HepG2 (cell line): ENCODE measurements around the gene DIAPH3. TPM values are rescaled to one million over a fixed set of nuclear protein-coding genes. Genes with fewer than 3 reads are reported as not detected.

ENCODE experiments used
- ATAC-seq: fragments of 200-7000 bp; cut with Tn5 transposase; 3 replicates; pipeline ENCODE4 v1.9.1; 2020; ENCODE audit warnings: mild to moderate bottlenecking, moderate library complexity
- BruUV-seq: library from RNA; stranded (reverse); fragments of 400-500 nt; replicated peaks from 2 replicates; lab custom pipeline; 2021; lab: Mats Ljungman, UMichigan
- CTCF ChIA-PET: fragments of 300-600 bp; formaldehyde crosslinking; extraction: SDS; loops from one replicate; lab custom pipeline; 2021; ENCODE audit warnings: low total read pairs, inconsistent platforms, low intra/inter-chr PET ratio; lab: Yijun Ruan, JAX
- POLR2A ChIA-PET: fragments of 350-600 bp; sonication (Branson Sonifier 250); formaldehyde crosslinking; loops from one replicate; lab custom pipeline; 2020; ENCODE audit warnings: antibody characterized with exemption, inconsistent platforms; lab: Yijun Ruan, JAX
- DNase-seq: peaks from one replicate; pipeline ENCODE4 v3.0.0-alpha.2; 2015; ENCODE audit warnings: low spot score
- FAIRE-seq: peaks from 3 replicates; lab custom pipeline; 2011; peaks lifted over from hg19 to GRCh38; lab: Jason Lieb, UNC
- H2AFZ ChIP-seq: one replicate; pipeline ENCODE4 v1.6.1; 2011; ENCODE audit warnings: low read length, inconsistent platforms
- H3K27ac ChIP-seq: fragments of 300-600 bp; 3 replicates; pipeline ENCODE4 v1.8.0; 2011; ENCODE audit warnings: mixed run types, mild to moderate bottlenecking, mixed read lengths, low read length, inconsistent platforms; ENCODE audit not compliant: insufficient read depth; ENCODE audit errors: extremely low read length
- H3K27me3 ChIP-seq, 2 experiments: fragments of 200-600 bp in 1 of 2; 2 replicates in 1 of 2; 3 replicates in 1 of 2; pipeline versions ENCODE4 v1.6.0 to v1.8.0; 2011; ENCODE audit warnings: low read length in 2 of 2, mild to moderate bottlenecking in 2 of 2, moderate library complexity in 2 of 2, inconsistent platforms in 1 of 2; ENCODE audit not compliant: insufficient read depth in 2 of 2, control insufficient read depth in 1 of 2
- H3K36me3 ChIP-seq, 2 experiments: fragments of 200-600 bp in 1 of 2; replicated peaks in 1 of 2; 2 replicates in 1 of 2; 3 replicates in 1 of 2; pipeline versions ENCODE4 v1.5.1 to v1.8.0; 2011; ENCODE audit warnings: low read length in 2 of 2, inconsistent platforms in 1 of 2; ENCODE audit not compliant: insufficient read depth in 2 of 2, control insufficient read depth in 1 of 2
- H3K4me1 ChIP-seq: 2 replicates; pipeline ENCODE4 v1.5.1; 2012; ENCODE audit warnings: low read length, inconsistent platforms; ENCODE audit not compliant: insufficient read depth
- H3K4me2 ChIP-seq: 2 replicates; pipeline ENCODE4 v1.6.0; 2011; ENCODE audit warnings: low read depth, low read length, inconsistent platforms
- H3K4me3 ChIP-seq, 3 experiments: fragments of 200-600 bp in 1 of 3; sonication (generic), shearing (Covaris generic) in 1 of 3; replicated peaks in 1 of 3; 2 replicates each; pipeline ENCODE4 v1.5.1; 2011 to 2016; ENCODE audit warnings: low read length in 3 of 3, inconsistent platforms in 2 of 3, low read depth in 2 of 3, mild to moderate bottlenecking in 2 of 3, control low read depth in 1 of 3, mixed read lengths in 1 of 3; ENCODE audit not compliant: insufficient read depth in 1 of 3
- H3K79me2 ChIP-seq: one replicate; pipeline ENCODE4 v1.6.1; 2011; ENCODE audit warnings: low read length, inconsistent platforms; ENCODE audit not compliant: insufficient read depth
- H3K9ac ChIP-seq: 2 replicates; pipeline ENCODE4 v1.6.0; 2011; ENCODE audit warnings: mild to moderate bottlenecking, low read depth, low read length, inconsistent platforms; ENCODE audit not compliant: insufficient read depth
- H3K9me3 ChIP-seq: 2 replicates; pipeline ENCODE4 v1.5.1; 2012; ENCODE audit warnings: mild to moderate bottlenecking, low read length
- H4K20me1 ChIP-seq: 2 replicates; pipeline ENCODE4 v1.6.0; 2011; ENCODE audit warnings: inconsistent platforms, mild to moderate bottlenecking, low read length, moderate library complexity; ENCODE audit not compliant: insufficient read depth
- HMG20A ChIP-seq: IDR thresholded peaks from 2 replicates; pipeline ENCODE4 v1.6.1; 2016; ENCODE audit warnings: borderline replicate concordance
- KDM6A ChIP-seq: IDR thresholded peaks from 2 replicates; pipeline ENCODE4 v1.6.1; 2016; ENCODE audit warnings: low read depth
- MTERF4 ChIP-seq: sonication (generic); formaldehyde crosslinking; IDR thresholded peaks from 2 replicates; pipeline ENCODE4 v1.8.0; 2023; ENCODE audit warnings: mild to moderate bottlenecking, missing genetic modification reagents
- NFE2 ChIP-seq: sonication (generic); formaldehyde crosslinking; IDR thresholded peaks from 2 replicates; pipeline ENCODE4 v1.4.0; 2020; ENCODE audit warnings: missing genetic modification reagents
- NR3C1 ChIP-seq: sonication (generic); formaldehyde crosslinking; IDR thresholded peaks from 2 replicates; pipeline ENCODE4 v1.4.0; 2020; ENCODE audit warnings: missing genetic modification reagents
- POGK ChIP-seq: sonication (generic); formaldehyde crosslinking; conservative IDR thresholded peaks from 2 replicates; pipeline ENCODE4 v1.8.0; 2022; ENCODE audit warnings: mild to moderate bottlenecking, moderate library complexity, missing genetic modification reagents
- RBM22 ChIP-seq: fragments of 200-400 bp; formaldehyde crosslinking; optimal IDR thresholded peaks from 2 replicates; pipeline ENCODE3; 2017; ENCODE audit warnings: mild to moderate bottlenecking, low read length, moderate library complexity
- THYN1 ChIP-seq: sonication (generic); formaldehyde crosslinking; IDR thresholded peaks from 2 replicates; pipeline ENCODE4 v1.8.1; 2023; ENCODE audit warnings: low read depth, mild to moderate bottlenecking, moderate library complexity, missing genetic modification reagents, borderline replicate concordance
- ZBTB2 ChIP-seq: sonication (generic); formaldehyde crosslinking; IDR thresholded peaks from 2 replicates; pipeline ENCODE4 v1.8.0; 2022; ENCODE audit warnings: low read depth, missing genetic modification reagents
- ZBTB7A ChIP-seq: sonication (generic); formaldehyde crosslinking; IDR thresholded peaks from 2 replicates; pipeline ENCODE4 v1.8.0; 2022; ENCODE audit warnings: mild to moderate bottlenecking, missing genetic modification reagents
- ZFP41 ChIP-seq: sonication (generic); formaldehyde crosslinking; IDR thresholded peaks from 2 replicates; pipeline ENCODE4 v1.4.0; 2020; ENCODE audit warnings: mild to moderate bottlenecking, missing genetic modification reagents, borderline replicate concordance
- ZNF17 ChIP-seq: sonication (generic); formaldehyde crosslinking; IDR thresholded peaks from 2 replicates; pipeline ENCODE4 v1.5.0; 2020; ENCODE audit warnings: mild to moderate bottlenecking, missing genetic modification reagents
- ZNF33A ChIP-seq: sonication (generic); formaldehyde crosslinking; IDR thresholded peaks from 2 replicates; pipeline ENCODE4 v1.5.1; 2020; ENCODE audit warnings: missing genetic modification reagents, mild to moderate bottlenecking, moderate library complexity, borderline replicate concordance
- ZNF670 ChIP-seq: sonication (generic); formaldehyde crosslinking; IDR thresholded peaks from 2 replicates; pipeline ENCODE4 v1.8.0; 2022; ENCODE audit warnings: mild to moderate bottlenecking, missing genetic modification reagents, borderline replicate concordance
- ZNF792 ChIP-seq: IDR thresholded peaks from 2 replicates; pipeline ENCODE4 v1.6.1; 2016
- ZSCAN12 ChIP-seq: sonication (generic); formaldehyde crosslinking; IDR thresholded peaks from 2 replicates; pipeline ENCODE4 v1.9.0; 2021; ENCODE audit warnings: mild to moderate bottlenecking, missing genetic modification reagents
- WGBS: methylation state at CpG from one replicate; pipeline ENCODE4 v1.1.6; 2017; ENCODE audit warnings: low lambda C conversion rate; 5-methylcytosine and 5-hydroxymethylcytosine counted together
- in situ Hi-C: cut with HindIII; loops from 2 replicates; pipeline ENCODE4 v1.10.0; 2017; ENCODE audit warnings: low pct_unique_long_range_greater_than_20kb; ENCODE audit not compliant: extremely low pct_ligation_motif_present
- intact Hi-C: fragments of 100-400 bp; cut with micrococcal nuclease; formaldehyde crosslinking; loops from one replicate; pipeline ENCODE4 v1.10.0; 2022; ENCODE audit not compliant: unreplicated experiment
- polyA plus RNA-seq, 8 experiments: library from polyadenylated mRNA; depleted of rRNA in 3 of 8; stranded (reverse) in 7 of 8; unstranded in 1 of 8; fragments of >200 nt; fragmentation: Illumina TruSeq in 4 of 8; extraction: Trizol in 4 of 8; gene quantifications; 2 replicates each; pipeline versions ENCODE4 v1.2.1 to v1.2.3, GENCODE V29; 2011 to 2016; ENCODE audit warnings: low read depth in 4 of 8, missing spikeins in 1 of 8, mixed read lengths in 1 of 8; ENCODE audit not compliant: insufficient read depth in 1 of 8
- total RNA-seq, 5 experiments: library from RNA; depleted of rRNA; stranded (reverse); fragments of >200 nt; fragmentation: Illumina TruSeq; extraction: Trizol; gene quantifications; 2 replicates each; pipeline ENCODE4 v1.2.3, GENCODE V29; 2016; ENCODE audit warnings: low read depth in 1 of 5
- TF ChIP-seq, protein P1 (sequence below): sonication (generic); formaldehyde crosslinking; IDR thresholded peaks from 2 replicates; pipeline ENCODE4 v1.4.0; 2020; ENCODE audit warnings: missing genetic modification reagents

Gene DIAPH3
- total and polyA plus RNA-seq, 2 of the 13 experiments (the other 11 are each of a cell fraction or from before 2014, with no cell fraction given) = 4.0 to 9.3 TPM

DNA sequence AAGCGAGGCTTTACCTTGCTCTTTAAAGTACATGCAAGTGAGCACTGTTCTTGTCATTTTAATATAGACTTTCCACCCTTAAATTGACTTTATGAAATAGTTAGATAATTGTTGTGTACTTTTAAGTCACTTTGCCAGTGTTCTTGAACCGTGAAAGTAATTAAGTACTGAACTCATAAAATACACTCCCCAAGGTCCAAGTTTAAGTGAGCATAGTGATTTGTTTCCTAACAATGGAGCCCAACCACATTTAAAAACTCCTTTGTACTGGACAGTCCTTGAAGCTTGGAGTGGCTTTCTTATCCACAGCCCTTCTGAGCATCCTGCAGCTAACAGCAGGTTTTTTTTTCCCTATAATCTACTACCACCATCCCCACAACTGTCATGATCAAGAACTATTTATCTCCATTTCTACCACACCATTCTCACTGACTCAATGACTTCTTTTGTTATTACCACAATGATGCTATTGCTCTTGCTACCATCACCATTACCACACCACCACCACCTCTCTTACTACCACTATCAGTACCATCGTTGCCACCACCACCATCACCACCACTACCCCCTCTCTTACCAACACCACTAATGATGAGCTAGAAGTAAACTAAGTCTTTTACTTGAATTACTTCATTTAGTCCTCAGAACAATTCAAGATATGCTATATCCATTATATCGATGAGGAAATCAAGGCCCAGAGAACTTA lies 452.6 kb downstream of the DIAPH3 start (continued):
- TF ChIP-seq NR3C1 (CRISPR knock-in tag) = no peak
- no peak for TF ChIP-seq POGK (CRISPR knock-in tag)
- TF ChIP-seq, all 625 proteins: peak for 0

DNA sequence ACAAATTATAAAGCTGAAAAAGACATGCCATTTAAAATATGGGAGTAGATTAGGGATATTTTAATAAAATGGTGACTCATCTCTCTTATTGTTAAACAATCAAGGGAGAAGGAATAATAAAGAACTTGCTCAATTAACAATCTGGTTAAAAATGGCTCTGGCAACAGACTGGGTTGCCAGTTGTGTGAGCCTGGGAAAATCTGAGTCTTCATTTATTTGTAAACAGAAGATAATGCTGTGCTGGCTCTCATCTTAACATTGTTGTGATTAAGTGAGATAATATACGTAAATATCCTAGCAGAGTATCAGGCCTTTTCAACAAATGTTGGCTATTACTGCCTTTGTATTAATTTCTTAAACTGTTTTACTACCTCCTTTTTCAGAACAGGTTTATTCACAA lies 453.3 kb downstream of the DIAPH3 start:
- H3K4me1 ChIP-seq = peaks cover 27% of the 10 kb centered on the region
- no peaks in the 10 kb centered on the region for H3K27me3 ChIP-seq
- no peak overlapping the region for H3K9ac ChIP-seq
- ChIA-PET POLR2A (no interaction called here), CTCF (no interaction called here)
- no peaks in the 10 kb centered on the region for H3K9me3 ChIP-seq
- H3K4me3 ChIP-seq = no peak overlapping the region
- H2AFZ ChIP-seq = no peak overlapping the region
- FAIRE-seq = no peak
- in situ Hi-C loops (no loop called here), intact Hi-C loops (loop anchor here (2.0 kb wide), 1 partner anchor 20 kb away; no protein-coding TSS in a partner anchor)
- no peak for DNase-seq
- WGBS = 100% methylated on average over 1 of the region's 1 CpG
- no peaks in the 10 kb centered on the region for H3K79me2 ChIP-seq
- no peak for ATAC-seq
- H3K27ac ChIP-seq = no peak overlapping the region
- BruUV-seq = no TSS peak
- no peak overlapping the region for H3K4me2 ChIP-seq
- H3K36me3 ChIP-seq = no peaks in the 10 kb centered on the region
- H4K20me1 ChIP-seq = no peaks in the 10 kb centered on the region
- TF ChIP-seq HMG20A (CRISPR knock-in tag) (no peak), ZNF792 (CRISPR knock-in tag) (no peak), KDM6A (CRISPR knock-in tag) (no peak), ZNF670 (no peak), ZNF33A (CRISPR knock-in tag) (no peak), ZNF17 (CRISPR knock-in tag) (no peak), RBM22 (no peak), ZBTB2 (CRISPR knock-in tag) (no peak), THYN1 (CRISPR knock-in tag) (no peak), ZSCAN12 (CRISPR knock-in tag) (no peak), ZBTB7A (CRISPR knock-in tag) (no peak), MTERF4 (CRISPR knock-in tag) (no peak), ZFP41 (CRISPR knock-in tag) (no peak), NFE2 (CRISPR knock-in tag) (no peak)
- TF ChIP-seq, protein P1, sequence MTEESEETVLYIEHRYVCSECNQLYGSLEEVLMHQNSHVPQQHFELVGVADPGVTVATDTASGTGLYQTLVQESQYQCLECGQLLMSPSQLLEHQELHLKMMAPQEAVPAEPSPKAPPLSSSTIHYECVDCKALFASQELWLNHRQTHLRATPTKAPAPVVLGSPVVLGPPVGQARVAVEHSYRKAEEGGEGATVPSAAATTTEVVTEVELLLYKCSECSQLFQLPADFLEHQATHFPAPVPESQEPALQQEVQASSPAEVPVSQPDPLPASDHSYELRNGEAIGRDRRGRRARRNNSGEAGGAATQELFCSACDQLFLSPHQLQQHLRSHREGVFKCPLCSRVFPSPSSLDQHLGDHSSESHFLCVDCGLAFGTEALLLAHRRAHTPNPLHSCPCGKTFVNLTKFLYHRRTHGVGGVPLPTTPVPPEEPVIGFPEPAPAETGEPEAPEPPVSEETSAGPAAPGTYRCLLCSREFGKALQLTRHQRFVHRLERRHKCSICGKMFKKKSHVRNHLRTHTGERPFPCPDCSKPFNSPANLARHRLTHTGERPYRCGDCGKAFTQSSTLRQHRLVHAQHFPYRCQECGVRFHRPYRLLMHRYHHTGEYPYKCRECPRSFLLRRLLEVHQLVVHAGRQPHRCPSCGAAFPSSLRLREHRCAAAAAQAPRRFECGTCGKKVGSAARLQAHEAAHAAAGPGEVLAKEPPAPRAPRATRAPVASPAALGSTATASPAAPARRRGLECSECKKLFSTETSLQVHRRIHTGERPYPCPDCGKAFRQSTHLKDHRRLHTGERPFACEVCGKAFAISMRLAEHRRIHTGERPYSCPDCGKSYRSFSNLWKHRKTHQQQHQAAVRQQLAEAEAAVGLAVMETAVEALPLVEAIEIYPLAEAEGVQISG (CRISPR knock-in tag) = no peak
